Measurements from ENCODE around the gene HINT3.

DNA sequence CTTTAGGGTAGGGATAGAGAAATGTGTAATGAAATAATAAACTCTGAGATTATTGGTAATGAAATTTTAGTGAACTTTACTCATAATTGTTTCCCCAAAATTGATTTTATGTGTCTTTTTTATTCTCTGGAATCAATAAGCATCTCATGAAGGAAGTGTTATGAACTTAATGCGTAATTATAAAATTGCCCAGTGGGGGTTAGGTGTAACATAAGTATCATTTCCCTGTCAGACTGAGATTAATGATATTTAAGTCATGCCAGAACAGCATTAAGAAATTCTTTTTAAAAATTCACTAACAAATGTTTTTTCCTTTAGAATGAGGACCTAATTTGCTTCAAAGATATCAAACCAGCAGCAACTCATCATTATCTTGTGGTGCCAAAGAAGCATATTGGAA, 10.0 kb downstream of the HINT3 start:
- TF ChIP-seq CTCF (IDR thresholded peaks at IDR 0.05) (no peak), POLR2A (IDR thresholded peaks at IDR 0.05) (no peak)
